Fibroblast of lung (primary cell): ENCODE results near the gene BCAS3.

Experiments
- EZH2 ChIP-seq: IDR thresholded peaks from 2 replicates; pipeline ENCODE4 v1.5.1; 2012; ENCODE audit warnings: low read length, control low read depth, mild to moderate bottlenecking; ENCODE audit errors: missing control alignments
- TF ChIP-seq, protein P1 (sequence below), 2 donors: IDR thresholded peaks in 1 of 2; conservative IDR thresholded peaks in 1 of 2; 1 replicate in 1 of 2; 2 replicates in 1 of 2; pipeline ENCODE4 v1.5.1; 2011 to 2012; ENCODE audit warnings: low read length in 2 of 2, control low read depth in 1 of 2, inconsistent platforms in 1 of 2, low read depth in 1 of 2, mild to moderate bottlenecking in 1 of 2

DNA sequence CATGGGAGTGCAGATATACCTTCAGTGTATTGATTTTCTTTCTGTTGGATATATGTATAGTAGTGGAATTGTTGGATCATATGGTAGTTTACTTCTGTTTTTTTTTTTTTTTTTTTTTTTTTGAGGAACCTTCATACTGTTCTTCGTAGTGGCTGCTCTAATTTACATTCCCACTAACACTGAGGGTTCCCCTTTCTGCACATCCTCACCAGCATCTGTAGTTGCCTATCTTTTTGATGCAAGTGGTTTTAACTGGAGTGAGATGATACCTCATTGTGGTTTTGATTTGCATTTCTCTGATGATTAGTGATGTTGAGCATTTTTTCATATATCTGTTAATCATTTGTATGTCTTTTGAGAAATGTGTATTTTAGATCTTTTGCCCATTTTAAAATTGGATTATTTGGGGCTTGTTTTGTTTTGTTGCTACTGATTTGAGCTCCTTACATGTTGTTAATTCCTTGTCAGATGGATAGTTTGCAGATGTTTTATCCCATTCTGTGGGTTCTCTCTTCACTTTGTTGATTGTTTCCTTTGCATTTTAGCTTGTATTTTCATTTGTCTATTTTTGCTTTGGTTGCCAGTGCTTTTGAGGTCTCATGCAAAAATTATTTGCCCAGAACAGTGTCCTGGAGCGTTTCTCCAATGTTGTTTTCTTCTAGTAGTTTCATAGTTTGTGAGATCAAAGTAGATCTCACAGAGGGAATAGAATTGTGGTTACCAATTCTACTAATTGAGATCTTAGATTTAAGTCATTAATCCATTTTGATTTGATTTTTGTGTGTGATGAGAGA lies 25.0 kb upstream of the BCAS3 start:
- TF ChIP-seq, protein P1, sequence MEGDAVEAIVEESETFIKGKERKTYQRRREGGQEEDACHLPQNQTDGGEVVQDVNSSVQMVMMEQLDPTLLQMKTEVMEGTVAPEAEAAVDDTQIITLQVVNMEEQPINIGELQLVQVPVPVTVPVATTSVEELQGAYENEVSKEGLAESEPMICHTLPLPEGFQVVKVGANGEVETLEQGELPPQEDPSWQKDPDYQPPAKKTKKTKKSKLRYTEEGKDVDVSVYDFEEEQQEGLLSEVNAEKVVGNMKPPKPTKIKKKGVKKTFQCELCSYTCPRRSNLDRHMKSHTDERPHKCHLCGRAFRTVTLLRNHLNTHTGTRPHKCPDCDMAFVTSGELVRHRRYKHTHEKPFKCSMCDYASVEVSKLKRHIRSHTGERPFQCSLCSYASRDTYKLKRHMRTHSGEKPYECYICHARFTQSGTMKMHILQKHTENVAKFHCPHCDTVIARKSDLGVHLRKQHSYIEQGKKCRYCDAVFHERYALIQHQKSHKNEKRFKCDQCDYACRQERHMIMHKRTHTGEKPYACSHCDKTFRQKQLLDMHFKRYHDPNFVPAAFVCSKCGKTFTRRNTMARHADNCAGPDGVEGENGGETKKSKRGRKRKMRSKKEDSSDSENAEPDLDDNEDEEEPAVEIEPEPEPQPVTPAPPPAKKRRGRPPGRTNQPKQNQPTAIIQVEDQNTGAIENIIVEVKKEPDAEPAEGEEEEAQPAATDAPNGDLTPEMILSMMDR (conservative IDR thresholded peaks at IDR 0.05 in 1 of 2, IDR thresholded peaks at IDR 0.05 in 1 of 2; ENCODE audit: low read depth in 1 of 2, low read length in 2 of 2), result no peak
- no peak for TF ChIP-seq EZH2
